Mesenchymal stem cell (in vitro differentiated cells and primary cell): ENCODE results near the gene BRIP1.

Experiments
- DNase-seq: peaks from one replicate; pipeline ENCODE4 v3.0.0-alpha.2; 2013
- H2AFZ ChIP-seq: one replicate; pipeline ENCODE4 v1.6.1; 2013; ENCODE audit warnings: low read depth, mild to moderate bottlenecking, control low read depth, inconsistent platforms, low read length, moderate library complexity
- H2AK5ac ChIP-seq: 2 replicates; pipeline ENCODE4 v1.6.1; 2013; ENCODE audit warnings: low read length, moderate library complexity, mild to moderate bottlenecking, inconsistent platforms; ENCODE audit not compliant: severe bottlenecking
- H2BK120ac ChIP-seq: one replicate; pipeline ENCODE4 v1.6.1; 2013; ENCODE audit warnings: low read depth, mild to moderate bottlenecking, inconsistent platforms, low read length, moderate library complexity
- H2BK12ac ChIP-seq, 2 experiments: one replicate each; pipeline ENCODE4 v1.6.1; 2013; ENCODE audit warnings: inconsistent platforms in 2 of 2, low read length in 2 of 2, mild to moderate bottlenecking in 2 of 2, moderate library complexity in 2 of 2, control low read depth in 1 of 2
- H2BK15ac ChIP-seq: one replicate; pipeline ENCODE4 v1.6.1; 2013; ENCODE audit warnings: mild to moderate bottlenecking, low read depth, inconsistent platforms; ENCODE audit not compliant: poor library complexity, severe bottlenecking
- H2BK5ac ChIP-seq: 2 replicates; pipeline ENCODE4 v1.6.1; 2013; ENCODE audit warnings: low read depth, mild to moderate bottlenecking, low read length, control low read depth, inconsistent platforms; ENCODE audit not compliant: poor library complexity, severe bottlenecking
- H3K14ac ChIP-seq, 2 experiments: one replicate each; pipeline ENCODE4 v1.6.1; 2013; ENCODE audit warnings: inconsistent platforms in 2 of 2, low read length in 2 of 2, control low read depth in 1 of 2, mild to moderate bottlenecking in 1 of 2, moderate library complexity in 1 of 2
- H3K18ac ChIP-seq, 2 experiments: one replicate each; pipeline ENCODE4 v1.6.1; 2013; ENCODE audit warnings: inconsistent platforms in 2 of 2, low read length in 2 of 2, control low read depth in 1 of 2, low read depth in 1 of 2, mild to moderate bottlenecking in 1 of 2
- H3K23ac ChIP-seq, 2 experiments: one replicate each; pipeline ENCODE4 v1.6.1; 2013; ENCODE audit warnings: inconsistent platforms in 2 of 2, low read length in 2 of 2, mild to moderate bottlenecking in 2 of 2, moderate library complexity in 2 of 2, control low read depth in 1 of 2
- H3K27ac ChIP-seq: 2 replicates; pipeline ENCODE4 v1.5.1; 2013; ENCODE audit warnings: mild to moderate bottlenecking, moderate library complexity, low read length, control low read depth, inconsistent platforms; ENCODE audit not compliant: poor library complexity, severe bottlenecking
- H3K27me3 ChIP-seq, 2 experiments: 2 replicates each; pipeline versions ENCODE4 v1.6.1 to v1.7.0; 2013; ENCODE audit warnings: low read length in 2 of 2, mild to moderate bottlenecking in 2 of 2, moderate library complexity in 2 of 2, control low read depth in 1 of 2, inconsistent platforms in 1 of 2; ENCODE audit not compliant: control insufficient read depth in 1 of 2, insufficient read depth in 1 of 2
- H3K36me3 ChIP-seq, 2 experiments: 2 replicates each; pipeline versions ENCODE4 v1.6.1 to v1.7.0; 2013; ENCODE audit warnings: low read length in 2 of 2, control low read depth in 1 of 2, inconsistent platforms in 1 of 2, low read depth in 1 of 2, mild to moderate bottlenecking in 1 of 2; ENCODE audit not compliant: insufficient read depth in 2 of 2, control insufficient read depth in 1 of 2
- H3K4ac ChIP-seq, 2 experiments: one replicate each; pipeline ENCODE4 v1.6.1; 2013; ENCODE audit warnings: inconsistent platforms in 2 of 2, low read length in 2 of 2, mild to moderate bottlenecking in 2 of 2, moderate library complexity in 2 of 2, control low read depth in 1 of 2, low read depth in 1 of 2
- H3K4me1 ChIP-seq: 2 replicates; pipeline ENCODE4 v1.6.1; 2013; ENCODE audit warnings: low read depth, low read length, control low read depth; ENCODE audit not compliant: control insufficient read depth, insufficient read depth
- H3K4me2 ChIP-seq: 2 replicates; pipeline ENCODE4 v1.6.1; 2013; ENCODE audit warnings: low read length, mild to moderate bottlenecking, inconsistent platforms; ENCODE audit not compliant: poor library complexity, severe bottlenecking
- H3K4me3 ChIP-seq, 2 experiments: 2 replicates each; pipeline versions ENCODE4 v1.5.1 to v1.7.0; 2013; ENCODE audit warnings: low read length in 2 of 2, mild to moderate bottlenecking in 2 of 2, control low read depth in 1 of 2, low read depth in 1 of 2; ENCODE audit not compliant: insufficient read depth in 1 of 2
- H3K79me1 ChIP-seq: replicated peaks from 2 replicates; pipeline ENCODE4 v1.6.1; 2013; ENCODE audit warnings: mild to moderate bottlenecking, control low read depth, low read length, inconsistent platforms; ENCODE audit not compliant: poor library complexity, severe bottlenecking
- H3K9ac ChIP-seq: 2 replicates; pipeline ENCODE4 v1.7.0; 2013; ENCODE audit warnings: mild to moderate bottlenecking, low read length, moderate library complexity
- H3K9me3 ChIP-seq: 2 replicates; pipeline ENCODE4 v1.7.0; 2013; ENCODE audit warnings: mild to moderate bottlenecking, low read length; ENCODE audit not compliant: control insufficient read depth
- H4K8ac ChIP-seq: one replicate; pipeline ENCODE4 v1.6.1; 2013; ENCODE audit warnings: inconsistent platforms, mild to moderate bottlenecking, low read length, moderate library complexity
- H4K91ac ChIP-seq: one replicate; pipeline ENCODE4 v1.6.1; 2013; ENCODE audit warnings: mild to moderate bottlenecking, low read length, inconsistent platforms
- WGBS: methylation state at CpG from one replicate; pipeline ENCODE4 v1.1.7; 2013; ENCODE audit warnings: mixed read lengths; 5-methylcytosine and 5-hydroxymethylcytosine counted together

BRIP1 gene

DNA sequence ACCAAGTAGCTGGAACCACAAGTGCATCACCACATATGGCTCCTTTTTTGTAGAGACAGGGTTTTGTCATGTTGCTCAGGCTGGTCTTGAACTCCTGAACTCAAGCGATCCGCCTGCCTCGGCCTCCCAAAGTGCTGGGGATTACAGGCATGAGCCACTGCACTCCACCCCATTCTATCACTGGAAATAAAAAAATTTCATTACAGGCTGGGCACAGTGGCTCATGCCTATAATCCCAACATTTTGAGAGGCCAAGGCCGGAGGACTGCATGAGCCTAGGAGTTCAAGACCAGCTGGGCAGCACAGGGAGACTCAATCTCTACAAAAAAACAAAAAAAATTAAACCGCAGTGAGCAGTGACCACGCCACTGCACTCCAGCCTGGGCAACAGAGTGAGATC lies 60.1 kb downstream of the BRIP1 start:
- Histone ChIP-seq H3K4ac (no peak overlapping the region), H2BK12ac (no peak overlapping the region), H3K14ac (no peak overlapping the region), H3K9me3 (no peaks in the 10 kb centered on the region), H4K8ac (no peak overlapping the region), H2BK120ac (no peak overlapping the region), H3K36me3 (no peaks in the 10 kb centered on the region), H4K91ac (no peak overlapping the region), H2AK5ac (no peak overlapping the region), H3K4me2 (no peak overlapping the region), H3K27ac (no peak overlapping the region), H2BK15ac (peak overlapping the region; percentile 23), H3K23ac (no peak overlapping the region), H3K79me1 (no peaks in the 10 kb centered on the region), H3K9ac (no peak overlapping the region), H2AFZ (no peak overlapping the region), H2BK5ac (no peak overlapping the region), H3K18ac (no peak overlapping the region), H3K4me1 (no peaks in the 10 kb centered on the region), H3K27me3 (no peaks in the 10 kb centered on the region), H3K4me3 (no peak overlapping the region)
- no peak for DNase-seq
- 98% methylated on average over 4 of the region's 6 CpGs for WGBS

GRCh38 chr17:61799812-61800484 lies 63.4 kb downstream of the BRIP1 start:
- Histone ChIP-seq H3K79me1 (no peaks in the 10 kb centered on the region), H3K9ac (no peak overlapping the region), H3K4me2 (no peak overlapping the region), H2BK15ac (no peak overlapping the region), H3K27ac (no peak overlapping the region), H3K18ac (no peak overlapping the region), H3K27me3 (no peaks in the 10 kb centered on the region), H3K23ac (no peak overlapping the region), H3K14ac (no peak overlapping the region), H3K4me1 (no peaks in the 10 kb centered on the region), H2BK5ac (no peak overlapping the region), H3K4me3 (no peak overlapping the region), H3K4ac (no peak overlapping the region), H2AK5ac (no peak overlapping the region), H3K9me3 (no peaks in the 10 kb centered on the region), H2AFZ (no peak overlapping the region), H4K91ac (no peak overlapping the region), H2BK120ac (no peak overlapping the region), H2BK12ac (no peak overlapping the region), H3K36me3 (peaks cover 0 to 7% of the 10 kb centered on the region in 2 experiments), H4K8ac (no peak overlapping the region)
- WGBS, result 100% methylated on average over 1 of the region's 1 CpG
- no peak for DNase-seq

DNA sequence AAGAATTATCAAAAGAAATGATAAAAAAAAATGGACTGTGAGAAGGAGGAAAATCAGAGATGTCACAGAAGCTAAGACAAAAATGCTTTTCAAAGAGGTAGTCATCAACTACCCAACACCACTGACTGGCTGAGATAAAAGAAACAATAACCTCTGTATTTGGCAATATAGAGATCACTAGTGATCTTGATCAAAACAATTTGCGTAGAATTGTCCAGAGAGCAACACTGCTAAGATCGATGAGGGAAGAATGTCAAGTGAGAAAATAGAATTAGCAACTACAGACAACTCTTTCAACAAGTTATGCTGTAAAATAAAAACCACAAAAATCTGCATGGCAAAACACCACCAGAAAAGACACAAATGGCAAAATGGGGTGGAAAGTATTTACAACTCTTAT lies 66.0 kb downstream of the BRIP1 start:
- no CpG with 5 or more reads among the region's 2 CpGs for WGBS
- Histone ChIP-seq H3K36me3 (peaks cover 0 to 7% of the 10 kb centered on the region in 2 experiments), H3K4me1 (no peaks in the 10 kb centered on the region), H2AK5ac (no peak overlapping the region), H2BK120ac (no peak overlapping the region), H3K9me3 (no peaks in the 10 kb centered on the region), H3K79me1 (no peaks in the 10 kb centered on the region), H3K4me3 (no peak overlapping the region), H2AFZ (no peak overlapping the region), H2BK15ac (no peak overlapping the region), H3K27ac (no peak overlapping the region), H3K4ac (no peak overlapping the region), H3K18ac (no peak overlapping the region), H2BK5ac (no peak overlapping the region), H3K4me2 (no peak overlapping the region), H2BK12ac (no peak overlapping the region), H4K8ac (no peak overlapping the region), H3K14ac (no peak overlapping the region), H3K23ac (no peak overlapping the region), H4K91ac (no peak overlapping the region), H3K27me3 (no peaks in the 10 kb centered on the region), H3K9ac (no peak overlapping the region)
- no peak for DNase-seq

DNA sequence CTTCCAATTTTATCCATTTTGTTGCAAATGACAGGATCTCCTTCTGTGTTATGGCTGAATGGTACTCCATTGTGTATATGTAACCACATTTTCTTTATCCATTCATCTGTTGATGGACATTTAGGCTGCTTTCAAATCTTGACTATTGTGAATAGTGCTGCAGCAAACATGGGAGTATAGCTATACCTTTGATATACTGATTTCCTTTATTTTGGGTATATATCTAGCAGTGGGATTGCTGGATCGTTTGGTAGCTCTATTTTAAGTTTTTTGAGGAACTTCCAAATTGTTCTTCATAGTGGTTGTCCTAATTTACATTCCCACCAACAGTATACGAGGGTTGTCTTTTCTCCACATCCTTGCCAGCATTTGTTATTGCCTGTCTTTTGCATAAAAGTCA lies 67.8 kb downstream of the BRIP1 start:
- Histone ChIP-seq H3K4me1 (no peaks in the 10 kb centered on the region), H3K9ac (no peak overlapping the region), H3K4ac (no peak overlapping the region), H3K14ac (no peak overlapping the region), H3K18ac (no peak overlapping the region), H2BK5ac (no peak overlapping the region), H4K8ac (no peak overlapping the region), H3K4me2 (no peak overlapping the region), H3K4me3 (no peak overlapping the region), H2AK5ac (no peak overlapping the region), H2AFZ (no peak overlapping the region), H2BK120ac (no peak overlapping the region), H3K27me3 (no peaks in the 10 kb centered on the region), H4K91ac (no peak overlapping the region), H2BK15ac (no peak overlapping the region), H3K79me1 (peaks cover 2% of the 10 kb centered on the region), H3K23ac (no peak overlapping the region), H3K9me3 (no peaks in the 10 kb centered on the region), H3K27ac (no peak overlapping the region), H2BK12ac (no peak overlapping the region), H3K36me3 (peaks cover 0 to 7% of the 10 kb centered on the region in 2 experiments)
- WGBS, result 100% methylated on average over 1 of the region's 2 CpGs
- DNase-seq, result no peak
